Activated T-helper 1 cell treated with Interleukin-2 at 50 U/mL for 16 hours (primary cell): ENCODE results near the gene SLC22A12.

Experiments
- DNase-seq: peaks from one replicate; pipeline ENCODE4 v3.0.0-alpha.2; 2020; ENCODE audit warnings: low read depth

Gene SLC22A12

DNA sequence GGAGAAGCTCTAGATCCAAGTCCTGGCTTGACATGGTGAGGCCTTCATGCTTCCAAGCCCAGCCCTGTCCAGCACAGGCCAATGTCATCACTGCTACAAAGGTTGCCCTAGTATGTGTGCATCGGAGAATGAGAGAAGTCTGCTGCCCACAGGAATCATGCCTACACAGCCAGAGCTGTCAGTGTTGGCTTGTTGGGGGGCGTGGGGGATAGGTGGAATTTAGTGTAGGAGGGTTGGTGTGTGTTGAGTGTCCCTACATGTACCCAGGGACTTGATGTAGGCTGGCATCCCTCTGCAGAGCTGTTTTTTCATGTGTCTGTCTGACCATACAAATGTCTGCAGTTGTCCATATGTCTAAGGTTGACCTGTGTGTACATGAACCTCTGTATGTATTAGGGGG, 37.6 kb downstream of the SLC22A12 start:
- no peak for DNase-seq

DNA sequence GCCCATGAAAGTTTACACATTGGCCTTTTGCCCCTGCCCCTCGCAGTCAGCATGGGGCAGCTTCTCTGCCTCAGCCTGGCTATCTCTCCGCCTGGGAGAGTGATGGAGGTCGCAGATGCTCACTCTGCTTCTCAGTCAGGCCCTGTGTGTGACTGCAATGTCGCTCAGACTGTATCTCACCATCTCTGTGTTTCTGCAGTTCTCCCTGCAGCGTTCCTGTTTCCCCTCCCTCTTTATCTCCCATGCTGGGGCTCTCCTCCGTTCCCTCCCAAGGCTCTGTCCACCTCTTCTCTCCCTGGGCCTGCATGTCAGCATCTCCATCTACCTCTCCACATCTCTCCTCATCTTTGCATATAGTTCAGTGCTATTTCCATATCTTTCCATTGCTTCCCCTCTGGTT, 38.1 kb downstream of the SLC22A12 start:
- no peak for DNase-seq

DNA sequence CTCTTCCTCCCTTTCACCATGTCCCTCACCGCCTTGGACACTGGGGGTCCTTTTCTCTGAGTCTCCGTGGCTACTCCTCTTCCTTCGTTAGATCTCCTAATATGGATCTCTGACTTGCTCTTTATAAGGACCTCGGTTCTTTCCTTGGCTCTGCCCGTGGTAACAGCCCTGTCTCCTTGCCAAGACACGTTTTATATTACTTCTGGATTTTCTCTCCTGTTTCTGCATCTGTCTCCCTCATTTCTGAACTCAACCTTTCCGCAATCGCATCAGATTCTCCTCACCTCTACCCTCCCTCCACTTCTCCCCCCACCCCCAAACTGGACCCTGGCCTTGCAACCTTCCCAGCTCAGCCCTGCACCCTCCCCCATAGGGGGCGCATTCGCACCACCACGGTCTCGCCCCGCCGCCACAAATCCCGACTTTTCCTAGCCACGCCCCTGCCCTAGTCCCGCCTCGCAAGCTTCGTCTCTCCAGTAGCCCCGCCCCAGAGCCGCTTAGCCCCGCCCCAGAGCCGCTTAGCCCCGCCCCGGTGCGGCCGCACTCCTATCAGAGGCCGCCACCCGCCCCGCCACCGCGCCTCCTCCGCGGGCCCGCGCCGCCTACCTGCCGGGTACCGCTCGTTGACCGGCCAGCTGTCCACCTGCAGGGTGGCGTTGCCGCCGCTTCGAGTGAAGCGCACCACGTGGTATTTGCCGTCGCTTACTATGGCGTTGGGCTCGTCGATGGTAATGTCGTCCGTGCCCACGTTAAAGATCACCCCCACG, 39.0 kb downstream of the SLC22A12 start:
- DNase-seq, result no peak

DNA sequence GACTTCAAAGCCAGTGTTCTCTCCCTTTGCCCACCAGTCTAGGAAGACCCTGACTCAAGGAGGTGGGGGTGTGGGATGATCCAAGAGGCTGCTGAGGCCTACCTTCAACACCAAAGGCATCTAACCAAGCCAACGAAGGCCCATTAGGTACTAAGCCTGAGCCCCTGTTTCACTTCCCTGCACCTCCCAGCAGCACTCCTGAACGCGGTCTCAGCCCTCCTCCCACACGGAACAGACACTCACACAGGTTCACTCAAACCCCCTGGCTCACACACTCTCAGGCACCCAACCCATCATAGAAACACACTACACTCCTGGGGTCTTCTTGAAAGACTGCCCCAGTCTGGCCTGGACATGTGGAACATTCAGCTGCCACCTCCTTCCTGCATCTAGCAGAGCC, 40.7 kb downstream of the SLC22A12 start:
- no peak for DNase-seq

DNA sequence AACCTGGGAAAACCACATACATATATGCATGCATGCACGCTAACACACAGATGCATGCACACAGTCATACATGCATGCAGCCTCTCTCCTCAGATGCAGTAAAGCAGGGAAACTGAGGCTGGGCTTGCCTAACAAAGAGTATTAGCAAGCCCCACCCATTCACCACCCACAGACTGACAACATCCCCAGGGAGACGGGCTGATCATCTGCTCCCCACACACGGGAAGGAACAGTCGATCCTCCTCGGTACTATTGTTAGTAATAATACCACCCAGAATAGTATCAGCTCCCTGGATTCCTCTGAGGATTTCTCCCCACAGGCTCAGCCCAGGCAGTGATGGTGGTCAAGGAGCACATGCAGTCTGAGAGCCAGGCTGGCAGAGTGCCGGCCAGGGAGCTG, 41.2 kb downstream of the SLC22A12 start:
- no peak for DNase-seq

DNA sequence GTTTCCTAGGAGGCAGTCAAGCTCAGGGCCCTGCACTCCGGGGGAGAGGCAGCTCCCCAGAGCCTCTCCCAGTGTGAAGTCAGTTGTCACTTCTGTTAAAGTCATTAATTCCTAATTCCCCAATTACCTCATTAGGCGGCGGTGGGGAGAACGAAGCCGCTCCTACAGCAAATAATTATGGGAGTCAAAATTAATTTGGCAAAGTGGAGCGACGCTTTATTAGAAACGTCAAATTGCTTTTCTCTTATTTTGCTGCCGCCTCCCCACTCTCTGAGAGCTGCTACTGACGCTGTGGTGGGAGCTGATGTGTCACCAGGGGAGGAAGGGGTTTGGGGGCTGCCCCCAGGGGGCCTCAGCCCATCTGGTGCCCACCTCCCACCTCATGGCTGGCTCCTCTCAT, 41.6 kb downstream of the SLC22A12 start:
- DNase-seq, result no peak

DNA sequence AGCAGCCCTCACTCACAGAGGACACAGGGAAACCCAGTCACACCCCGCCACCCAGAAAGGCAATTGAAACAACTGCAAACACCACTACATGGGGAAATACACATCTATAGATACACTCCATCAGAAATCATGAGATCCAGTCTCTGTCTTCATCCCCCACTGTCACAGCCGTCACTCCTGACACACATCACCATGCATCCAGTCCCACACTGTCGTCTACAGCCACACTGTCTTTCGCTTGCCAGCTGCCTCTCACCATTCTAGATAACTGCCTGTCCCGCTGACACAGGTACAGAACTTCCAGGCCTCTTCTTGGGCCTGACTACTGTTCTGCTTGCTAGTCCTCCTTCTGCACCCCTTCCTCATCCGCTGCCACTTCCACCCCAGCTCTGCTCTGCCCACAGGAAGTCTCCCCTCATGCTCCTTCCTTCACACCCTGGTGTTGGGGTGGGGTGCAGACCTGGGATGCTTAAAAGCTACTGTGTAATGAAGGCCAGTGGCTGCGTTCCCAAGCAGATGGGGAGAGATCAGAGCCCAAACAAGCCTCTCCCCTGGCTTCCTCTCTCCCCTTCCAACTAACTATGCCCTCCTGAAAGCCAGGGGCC, 42.6 kb downstream of the SLC22A12 start:
- DNase-seq, result no peak

DNA sequence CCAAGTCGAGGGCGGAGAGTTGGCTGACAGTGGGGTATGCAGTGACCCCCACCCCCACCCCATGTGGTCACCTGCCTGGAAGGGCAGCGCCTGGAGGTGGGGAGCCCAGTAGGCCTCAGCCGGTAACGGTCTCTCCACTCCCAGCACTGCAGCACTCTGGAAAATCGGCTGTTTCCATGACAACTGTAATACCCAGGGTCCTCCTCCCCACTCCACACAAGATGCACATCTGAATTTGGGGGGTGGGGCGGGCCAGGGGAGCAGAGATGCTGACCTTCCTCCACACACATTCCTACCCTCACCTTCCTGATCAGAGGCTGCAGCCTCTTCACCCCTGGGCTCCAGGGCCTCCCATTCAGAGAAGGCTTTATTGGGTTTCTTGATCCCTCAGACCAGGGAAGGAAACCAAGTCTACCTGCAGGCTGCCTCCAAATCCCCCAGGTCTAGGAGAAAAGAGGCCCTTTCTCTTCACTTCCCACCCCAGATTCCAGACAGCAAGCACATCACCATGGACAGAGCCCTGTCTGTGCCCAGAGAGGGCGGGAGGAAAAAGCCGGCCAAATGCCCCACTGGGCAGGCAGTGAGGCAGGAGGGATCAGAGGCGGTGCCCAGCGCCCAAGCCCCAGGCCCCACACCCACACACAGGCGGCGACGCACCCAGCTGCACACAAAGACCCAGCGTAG, 46.5 kb downstream of the SLC22A12 start:
- DNase-seq, result no peak

DNA sequence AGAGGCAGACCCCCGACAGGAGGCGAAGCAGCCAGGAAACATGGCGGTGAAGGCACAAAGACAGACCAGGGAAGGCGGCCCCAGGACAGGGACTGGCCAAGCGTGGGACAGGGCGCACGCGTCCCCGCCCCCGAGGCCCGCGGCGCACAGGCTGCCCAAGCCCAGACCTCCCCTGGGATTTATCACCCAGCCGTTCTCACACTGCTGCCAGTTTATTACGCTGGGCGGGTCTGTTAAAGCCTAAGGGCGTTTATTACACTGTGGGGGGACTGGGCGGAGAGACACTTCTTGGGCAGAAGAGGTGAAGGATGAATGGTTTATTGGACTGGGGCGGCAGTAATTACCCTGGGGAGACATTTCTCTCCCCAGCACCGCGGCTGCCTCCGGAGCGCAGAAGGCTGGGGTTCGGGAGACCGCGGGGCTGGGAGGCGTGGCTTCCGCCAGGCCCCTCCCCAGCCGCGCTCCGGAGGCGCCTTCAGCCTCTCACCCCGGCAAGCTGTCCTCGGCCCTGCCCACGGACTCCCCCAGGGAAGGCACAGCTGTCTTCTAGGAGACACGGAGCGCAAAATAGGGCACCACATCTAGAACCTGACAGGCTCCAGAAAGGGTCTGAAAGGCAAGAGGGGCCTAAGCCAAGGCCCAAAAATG, 47.1 kb downstream of the SLC22A12 start:
- no peak for DNase-seq

DNA sequence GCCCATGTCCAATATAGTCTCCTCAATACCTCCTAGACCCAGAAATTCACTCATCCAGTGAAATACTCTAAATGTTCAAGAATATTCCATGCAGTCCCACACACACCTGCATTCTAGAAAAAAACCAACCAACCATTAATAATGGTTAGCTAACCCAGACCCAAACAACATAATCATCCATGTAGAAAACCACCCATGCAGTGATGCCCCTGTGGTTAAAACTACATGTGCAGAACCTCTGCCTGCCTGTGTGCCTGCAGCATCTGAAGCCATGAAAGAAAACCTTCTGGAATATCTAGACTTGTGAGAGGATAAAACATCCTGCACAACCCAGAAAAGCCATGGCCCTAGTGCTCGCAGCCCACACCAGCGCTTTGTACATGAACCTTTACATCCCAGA, 47.8 kb downstream of the SLC22A12 start:
- no peak for DNase-seq

DNA sequence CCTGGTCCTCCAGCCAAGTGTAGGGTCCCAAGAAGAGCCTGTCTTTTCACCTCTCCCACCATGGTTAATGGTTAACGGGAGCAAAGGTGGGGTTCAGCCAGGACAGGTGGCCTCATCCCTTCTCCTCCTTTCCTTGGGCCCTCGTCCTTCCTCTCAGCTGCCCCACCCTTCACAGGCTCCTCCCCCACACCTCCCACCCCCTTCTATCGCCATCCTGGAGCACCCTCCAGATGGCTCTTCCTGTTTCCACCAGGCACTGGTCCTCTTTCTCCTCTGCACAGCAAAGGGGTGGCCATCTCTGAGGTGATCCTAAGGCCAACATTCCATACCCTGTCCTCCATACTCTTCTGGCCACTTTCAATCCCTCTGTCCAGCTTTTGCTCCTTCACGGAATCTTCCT, 48.9 kb downstream of the SLC22A12 start:
- DNase-seq, result no peak

DNA sequence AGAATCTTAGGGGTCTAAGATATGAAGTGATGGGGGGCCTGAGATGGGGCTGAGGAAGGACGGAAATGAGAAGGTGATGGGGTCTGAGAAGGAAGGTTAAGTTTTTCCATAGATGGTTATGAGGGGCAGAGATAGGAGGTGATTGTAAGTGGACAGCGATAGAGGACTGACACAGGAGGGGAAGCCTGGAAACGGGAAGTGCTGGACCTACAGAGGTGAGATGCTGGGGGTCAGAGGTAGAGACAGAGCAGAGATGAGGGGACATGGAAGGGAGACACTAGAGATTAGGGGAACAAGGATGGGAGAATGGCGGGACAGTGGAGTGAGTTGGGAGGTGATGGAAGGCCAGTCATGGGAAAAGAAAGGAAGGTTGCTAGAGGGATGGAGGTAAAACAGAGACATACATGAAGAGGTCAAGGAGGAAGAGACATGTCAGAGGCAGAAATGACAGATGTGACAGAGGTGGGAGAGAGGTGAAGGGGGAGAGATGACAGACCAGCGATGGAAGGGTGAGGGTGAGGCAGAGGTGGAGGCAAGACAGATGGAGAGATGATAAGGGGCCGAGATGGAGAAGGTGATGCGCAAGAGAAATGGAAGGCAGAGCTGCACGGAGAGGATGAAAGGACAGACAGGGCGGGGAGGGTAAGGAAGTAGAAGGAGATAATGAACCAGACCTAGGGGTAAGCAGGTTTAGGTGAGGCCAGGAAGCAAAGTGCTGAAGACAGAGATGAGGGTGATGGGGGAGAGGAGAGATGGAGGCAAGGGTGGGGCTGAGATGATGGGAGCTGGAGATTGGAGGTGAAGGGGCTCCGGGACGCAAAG, 50.8 kb downstream of the SLC22A12 start:
- no peak for DNase-seq

DNA sequence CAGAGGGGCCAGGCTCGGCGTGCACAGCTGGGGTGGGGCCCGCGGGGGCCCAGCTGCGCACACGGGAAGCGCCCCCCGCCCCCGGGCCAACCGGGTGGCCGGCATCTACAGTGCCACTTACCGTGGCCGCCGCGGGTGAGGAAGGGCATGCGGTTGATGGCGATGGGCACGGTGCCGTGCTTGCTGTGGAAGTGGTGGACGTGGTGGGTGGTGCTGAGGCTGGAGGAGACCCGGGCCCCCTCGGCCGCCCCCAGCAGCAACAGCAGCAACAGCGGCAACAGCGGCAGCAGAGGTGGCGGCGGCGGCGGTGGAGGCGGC, 51.4 kb downstream of the SLC22A12 start:
- no peak for DNase-seq

DNA sequence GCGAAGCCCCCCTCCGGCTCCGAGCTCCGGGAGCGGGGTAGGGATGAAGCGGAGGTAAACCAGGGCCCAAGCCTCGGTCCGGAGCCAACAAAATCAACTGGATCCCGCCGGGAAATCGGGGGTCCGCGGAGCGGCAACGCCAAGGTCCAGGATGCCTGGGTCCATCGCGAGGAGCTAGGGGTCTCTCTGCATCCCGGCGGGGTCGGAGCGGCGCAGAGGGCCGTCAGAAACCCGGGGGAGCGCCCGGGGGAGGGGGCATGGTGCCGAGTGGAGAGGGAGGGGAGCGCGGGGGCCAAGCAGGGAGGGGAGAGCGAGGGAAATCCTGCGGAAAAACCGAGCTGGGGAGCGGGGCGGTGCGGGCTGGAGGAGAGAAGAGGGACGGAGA, 51.8 kb downstream of the SLC22A12 start:
- no peak for DNase-seq

DNA sequence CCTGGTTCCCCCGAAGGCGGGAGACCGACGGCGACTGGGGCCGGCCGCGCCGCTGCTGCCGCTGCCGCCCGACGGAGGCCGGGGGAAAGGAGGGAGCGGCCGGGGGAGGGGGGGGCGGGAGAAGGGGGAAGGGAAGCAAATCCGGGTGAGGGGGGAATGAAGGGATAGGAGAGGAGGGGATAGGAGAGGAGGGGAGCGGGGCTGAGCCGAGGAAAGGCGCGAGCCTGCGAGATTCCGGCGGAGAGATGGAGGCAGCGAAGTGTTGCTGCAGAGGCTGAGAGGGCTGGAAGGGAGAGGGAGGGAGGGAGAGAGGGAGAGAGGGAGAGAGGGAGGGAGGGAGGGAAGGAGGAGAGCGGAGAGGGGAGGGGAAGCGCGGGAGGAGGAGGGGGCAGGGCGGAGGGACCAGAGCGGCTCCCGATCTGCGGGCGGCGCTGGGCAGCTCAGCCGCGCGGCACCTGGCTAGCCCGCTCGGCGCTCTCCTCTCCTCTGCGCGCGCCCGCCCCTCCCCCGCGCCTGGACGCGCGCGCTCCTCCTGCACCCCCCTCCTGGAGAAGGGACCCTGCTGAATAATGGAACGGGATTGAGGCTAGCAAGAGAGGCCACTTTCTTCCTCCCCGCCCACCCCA, 52.3 kb downstream of the SLC22A12 start:
- no peak for DNase-seq

DNA sequence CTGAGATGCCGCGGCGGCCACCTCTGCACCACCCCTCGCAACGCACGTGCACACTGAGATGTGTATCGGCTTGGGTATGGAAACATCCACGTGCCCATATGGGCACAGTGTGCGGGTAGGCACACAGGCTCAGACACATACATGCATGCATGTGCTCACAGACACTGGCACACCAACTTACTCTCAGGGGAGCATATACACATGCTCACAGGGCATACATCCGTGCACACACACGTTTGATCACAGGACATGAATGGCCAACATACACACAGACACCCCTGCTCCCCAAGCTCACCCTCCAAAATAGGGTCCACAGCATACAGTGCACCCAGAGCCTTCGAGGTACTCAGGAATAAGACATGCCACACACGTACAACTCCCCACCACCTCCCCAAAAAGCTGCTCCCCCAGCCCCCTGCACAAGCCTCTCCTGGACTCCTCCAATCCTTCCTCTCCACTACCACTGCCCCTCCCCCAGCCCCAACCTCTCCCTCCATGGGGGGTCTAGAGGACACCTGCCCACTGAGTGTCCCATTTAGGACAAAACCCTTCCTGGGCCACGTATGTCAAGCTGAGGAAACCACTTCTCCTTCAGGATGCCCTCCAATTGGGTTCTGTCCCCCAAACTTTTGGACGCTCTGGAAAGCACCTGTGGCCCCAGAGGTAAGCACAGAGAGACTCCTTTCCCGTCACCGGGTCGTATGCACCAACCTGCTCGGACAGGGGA, 53.1 kb downstream of the SLC22A12 start:
- no peak for DNase-seq

DNA sequence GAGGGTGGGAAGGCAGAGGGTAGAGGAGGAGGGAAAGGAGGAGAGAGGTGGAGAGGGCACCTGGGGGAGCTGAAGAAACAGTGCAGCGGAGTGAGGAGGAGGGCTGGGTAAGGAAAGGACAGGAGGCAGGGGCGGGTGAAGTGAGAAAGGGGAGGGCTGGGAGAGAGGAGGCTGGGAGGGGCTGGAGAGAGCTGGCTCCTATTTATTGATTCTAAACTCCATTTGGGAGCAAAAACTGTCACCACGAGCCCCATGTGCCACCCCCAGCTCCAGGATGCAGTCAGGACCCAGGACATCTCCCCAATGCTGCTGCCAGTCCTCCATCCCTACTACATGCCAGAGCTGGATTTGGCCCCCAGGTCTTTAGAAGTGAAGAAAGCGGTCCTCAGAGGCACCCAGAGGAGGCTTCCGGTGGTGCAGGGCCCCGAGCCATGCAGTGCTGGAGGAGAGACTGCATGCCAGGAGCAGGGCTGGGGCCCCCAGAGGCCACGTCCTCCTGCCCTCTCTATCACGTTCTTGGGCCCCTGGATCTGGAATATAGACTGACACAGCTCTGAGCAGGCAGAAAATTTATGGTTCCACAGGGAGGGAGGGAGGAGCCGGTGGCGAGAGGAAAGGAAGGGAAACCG, 53.7 kb downstream of the SLC22A12 start:
- DNase-seq, result no peak

DNA sequence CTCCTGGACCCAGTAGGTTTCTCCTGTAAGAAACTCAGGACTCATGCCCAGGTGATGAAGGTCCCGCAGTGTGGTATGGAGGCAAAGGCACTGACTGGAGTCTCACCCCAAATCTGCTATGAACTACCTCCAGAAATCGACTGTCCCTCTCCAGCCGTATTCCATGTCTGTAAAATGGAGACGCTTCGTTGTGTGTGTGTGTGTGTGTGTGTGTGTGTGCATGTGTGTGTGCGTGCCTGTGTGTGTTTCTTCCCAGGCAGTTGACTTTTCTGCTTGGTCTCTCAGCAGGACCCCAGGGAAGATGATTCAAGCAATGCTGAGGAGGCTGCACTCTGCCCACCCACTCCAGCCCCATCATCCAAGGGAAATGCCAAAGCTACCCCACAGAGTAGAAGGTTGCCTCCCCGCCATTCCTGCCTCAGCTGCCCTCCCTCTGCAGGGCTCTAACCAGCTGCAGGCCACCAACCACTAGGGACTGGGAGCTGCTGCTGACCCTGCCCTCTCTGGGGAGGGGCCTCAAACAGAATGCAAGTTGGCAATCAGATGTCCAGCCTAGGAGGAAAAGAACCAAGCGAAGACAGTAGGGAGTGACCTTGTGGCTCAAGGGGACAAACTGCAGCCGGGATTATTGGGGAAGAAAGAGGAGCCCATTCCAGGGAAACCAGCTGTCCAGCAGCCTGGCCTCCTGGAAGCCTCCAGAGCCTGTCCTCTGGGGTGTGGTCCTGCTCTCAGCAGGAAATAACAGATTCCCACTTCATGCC, 56.2 kb downstream of the SLC22A12 start:
- no peak for DNase-seq

DNA sequence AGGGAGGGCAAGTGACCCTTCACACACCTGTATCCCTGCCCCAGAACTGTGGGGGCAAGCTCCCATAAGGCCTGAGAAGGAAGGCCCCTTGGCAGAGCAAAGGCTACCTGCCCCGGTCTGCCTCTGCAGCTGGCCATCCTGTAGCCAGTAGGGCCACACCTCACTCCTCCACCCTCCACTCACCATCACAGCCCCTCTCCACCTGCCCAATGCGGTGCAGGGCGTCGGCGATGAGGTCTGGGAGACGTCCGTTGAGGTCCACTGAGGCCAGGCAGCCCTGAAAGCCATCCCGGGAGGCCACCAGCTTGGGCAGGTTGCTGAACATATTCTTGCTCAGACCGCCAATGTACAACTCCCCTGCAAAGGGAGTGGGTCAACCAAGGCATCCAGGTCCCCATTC, 57.5 kb downstream of the SLC22A12 start:
- no peak for DNase-seq

DNA sequence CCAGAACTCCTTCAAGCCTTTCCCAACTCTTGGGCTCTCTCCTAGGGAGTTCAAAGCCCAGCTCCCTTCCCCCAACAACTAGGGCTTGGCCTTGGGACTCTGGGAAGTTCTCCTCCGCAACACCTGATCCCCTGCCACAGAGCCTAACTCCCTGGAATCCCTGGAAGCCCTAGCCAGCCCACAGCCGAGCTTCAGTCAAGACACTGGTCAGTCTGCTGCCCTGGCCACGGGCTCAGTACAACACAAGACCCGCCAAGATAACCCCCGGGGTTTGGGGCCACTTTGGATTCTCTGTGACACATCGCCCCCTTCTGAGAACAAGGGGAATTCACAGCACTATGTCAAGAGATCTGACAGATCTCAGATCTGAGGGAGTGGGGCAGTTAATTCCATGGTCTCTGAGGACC, 58.3 kb downstream of the SLC22A12 start:
- DNase-seq, result no peak
